ENCODE results near the gene PATL2.
"Not testable (repeated sequence)": the region's sequence is repeated elsewhere in the genome, so short reads cannot be mapped to it uniquely, and the experiment has no call there.

Gene PATL2

DNA sequence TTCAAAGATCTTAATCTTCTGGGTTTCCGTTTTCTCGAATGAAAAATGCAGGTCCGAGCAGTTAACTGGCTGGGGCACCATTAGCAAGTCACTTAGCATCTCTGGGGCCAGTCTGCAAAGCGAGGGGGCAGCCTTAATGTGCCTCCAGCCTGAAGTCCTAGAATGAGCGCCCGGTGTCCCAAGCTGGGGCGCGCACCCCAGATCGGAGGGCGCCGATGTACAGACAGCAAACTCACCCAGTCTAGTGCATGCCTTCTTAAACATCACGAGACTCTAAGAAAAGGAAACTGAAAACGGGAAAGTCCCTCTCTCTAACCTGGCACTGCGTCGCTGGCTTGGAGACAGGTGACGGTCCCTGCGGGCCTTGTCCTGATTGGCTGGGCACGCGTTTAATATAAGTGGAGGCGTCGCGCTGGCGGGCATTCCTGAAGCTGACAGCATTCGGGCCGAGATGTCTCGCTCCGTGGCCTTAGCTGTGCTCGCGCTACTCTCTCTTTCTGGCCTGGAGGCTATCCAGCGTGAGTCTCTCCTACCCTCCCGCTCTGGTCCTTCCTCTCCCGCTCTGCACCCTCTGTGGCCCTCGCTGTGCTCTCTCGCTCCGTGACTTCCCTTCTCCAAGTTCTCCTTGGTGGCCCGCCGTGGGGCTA lies at the start of gene PATL2, which contains the start of gene B2M:
Gene PATL2 (minus strand): TSS at position 228 of the 647 bp plus-strand sequence. CDS start 34,833 bp downstream, outside the sequence.
Gene B2M (plus strand): TSS at position 422 of the 647 bp plus-strand sequence. CDS start 30 bp downstream, at position 452.
- peak; percentile 96 for DNase-seq

- DNase-seq, result no peak
Measured at GRCh38 chr15:44753345-44753744, 42.2 kb upstream of the PATL2 start.

- DNase-seq, result not testable (repeated sequence)
Measured at GRCh38 chr15:44743454-44743853, 32.3 kb upstream of the PATL2 start.

DNA sequence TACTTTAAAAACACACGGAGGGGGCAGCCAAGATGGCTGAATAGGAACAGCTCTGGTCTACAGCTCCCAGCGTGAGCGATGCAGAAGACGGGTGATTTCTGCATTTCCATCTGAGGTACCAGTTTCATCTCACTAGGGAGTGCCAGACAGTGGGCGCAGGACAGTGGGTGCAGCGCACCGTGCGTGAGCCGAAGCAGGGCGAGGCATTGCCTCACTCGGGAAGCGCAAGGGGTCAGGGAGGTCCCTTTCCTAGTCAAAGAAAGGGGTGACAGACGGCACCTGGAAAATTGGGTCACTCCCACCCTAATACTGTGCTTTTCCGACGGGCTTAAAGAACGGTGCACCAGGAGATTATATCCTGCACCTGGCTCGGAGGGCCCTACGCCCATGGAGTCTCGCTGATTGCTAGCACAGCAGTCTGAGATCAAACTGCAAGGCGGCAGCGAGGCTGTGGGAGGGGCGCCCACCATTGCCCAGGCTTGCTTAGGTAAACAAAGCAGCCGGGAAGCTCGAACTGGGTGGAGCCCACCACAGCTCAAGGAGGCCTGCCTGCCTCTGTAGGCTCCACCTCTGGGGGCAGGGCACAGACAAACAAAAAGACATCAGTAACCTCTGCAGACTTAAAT lies 28.2 kb upstream of the PATL2 start:
- DNase-seq, result not testable (repeated sequence)

GRCh38 chr15:44738340-44738984 lies 27.3 kb upstream of the PATL2 start:
- peak; percentile 53 for DNase-seq

DNA sequence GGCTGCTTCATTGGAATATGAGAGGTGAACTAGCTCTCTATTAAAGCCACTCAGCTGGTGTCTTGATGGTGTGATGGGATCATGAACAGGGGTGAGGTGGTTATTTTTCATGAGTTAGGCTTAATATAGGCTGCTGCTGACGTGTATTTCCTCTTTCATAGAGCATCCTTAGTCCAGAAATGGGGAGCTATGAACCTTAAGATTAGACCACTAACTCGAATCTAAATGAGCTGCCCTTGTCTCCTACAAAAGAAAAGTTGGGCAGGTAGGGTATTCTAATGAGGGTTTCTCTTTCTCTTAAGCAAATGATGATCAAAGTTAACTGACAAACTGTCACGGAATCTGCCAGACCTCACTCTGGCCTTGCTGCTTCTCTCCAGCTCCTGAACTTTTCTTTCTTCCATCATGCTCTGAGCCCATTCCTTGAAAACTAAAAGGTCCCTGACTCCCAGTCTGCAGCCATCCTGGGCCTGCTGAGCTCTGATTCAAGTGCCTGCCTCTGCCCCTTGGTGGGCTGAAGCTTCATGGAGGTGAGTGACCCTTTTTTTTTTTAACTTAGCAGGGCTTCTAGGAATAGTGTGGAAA lies 25.1 kb upstream of the PATL2 start, which contains the start of gene TRIM69:
Gene TRIM69 (plus strand): TSS at position 348 of the 585 bp plus-strand sequence. CDS start 177 bp downstream, at position 525.
- no peak for DNase-seq

DNA sequence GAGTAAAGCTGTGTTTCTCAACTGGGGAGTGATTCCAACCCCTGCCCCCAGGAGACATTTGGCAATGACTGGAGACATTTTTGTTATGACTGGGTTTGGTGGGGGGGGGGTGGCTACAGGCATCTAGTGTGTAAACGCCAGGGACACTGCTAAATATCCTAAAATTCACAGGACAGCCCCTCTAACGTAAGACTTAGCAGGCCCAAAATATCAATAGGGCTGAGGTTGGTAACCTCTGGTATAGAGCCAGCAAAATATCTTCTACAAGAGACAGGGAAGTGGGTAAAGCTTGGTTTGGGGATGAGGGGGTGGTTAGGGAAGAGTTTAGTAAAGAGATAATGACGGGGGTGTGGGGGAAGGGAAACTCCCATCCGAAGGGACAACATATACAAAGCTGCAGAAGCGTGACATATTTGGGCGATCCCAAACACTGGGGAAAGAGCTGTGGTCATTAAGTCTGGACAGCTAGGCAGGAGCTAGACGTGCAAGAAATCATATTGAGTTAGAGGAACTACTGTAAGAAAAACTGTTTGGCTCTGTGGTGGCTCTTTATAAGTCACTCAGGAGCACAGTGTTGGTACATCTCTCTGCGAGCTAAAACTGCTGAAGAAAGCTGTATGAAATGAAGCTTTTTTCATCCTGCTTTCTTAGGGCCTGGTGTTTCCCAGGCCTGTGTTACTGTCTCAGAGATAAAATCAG lies 24.5 kb upstream of the PATL2 start:
- no peak for DNase-seq

DNA sequence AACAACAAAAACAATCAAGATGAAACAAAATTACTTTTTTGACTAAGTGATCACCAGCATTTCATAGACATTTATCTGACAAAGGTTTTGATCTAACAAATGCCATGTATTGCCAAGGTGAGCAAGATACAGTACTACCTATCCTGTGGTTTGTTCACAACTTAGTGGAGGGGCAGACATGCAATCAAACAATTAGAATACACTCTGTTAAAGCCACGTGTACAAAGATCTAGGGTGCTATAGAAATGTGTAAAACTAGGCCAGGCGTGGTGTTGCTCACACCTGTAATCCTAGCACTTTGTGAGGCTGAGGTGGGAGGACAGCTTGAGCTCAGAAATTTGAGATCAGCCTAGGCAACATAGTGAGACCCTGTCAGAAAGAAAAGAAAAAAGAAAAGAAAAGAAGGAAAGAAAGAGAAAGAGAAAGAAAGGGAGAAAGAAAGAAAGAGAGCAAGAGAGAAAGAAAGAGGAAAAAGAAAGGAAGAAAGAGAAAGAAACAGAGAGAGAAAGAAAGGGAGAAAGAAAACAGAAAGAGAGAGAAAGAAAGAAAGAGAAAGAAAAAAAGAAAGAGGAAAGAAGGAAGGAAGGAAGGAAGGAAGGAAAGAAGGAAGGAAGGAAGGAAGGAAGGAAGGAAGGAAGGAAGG lies 23.8 kb upstream of the PATL2 start:
- DNase-seq, result no peak

DNA sequence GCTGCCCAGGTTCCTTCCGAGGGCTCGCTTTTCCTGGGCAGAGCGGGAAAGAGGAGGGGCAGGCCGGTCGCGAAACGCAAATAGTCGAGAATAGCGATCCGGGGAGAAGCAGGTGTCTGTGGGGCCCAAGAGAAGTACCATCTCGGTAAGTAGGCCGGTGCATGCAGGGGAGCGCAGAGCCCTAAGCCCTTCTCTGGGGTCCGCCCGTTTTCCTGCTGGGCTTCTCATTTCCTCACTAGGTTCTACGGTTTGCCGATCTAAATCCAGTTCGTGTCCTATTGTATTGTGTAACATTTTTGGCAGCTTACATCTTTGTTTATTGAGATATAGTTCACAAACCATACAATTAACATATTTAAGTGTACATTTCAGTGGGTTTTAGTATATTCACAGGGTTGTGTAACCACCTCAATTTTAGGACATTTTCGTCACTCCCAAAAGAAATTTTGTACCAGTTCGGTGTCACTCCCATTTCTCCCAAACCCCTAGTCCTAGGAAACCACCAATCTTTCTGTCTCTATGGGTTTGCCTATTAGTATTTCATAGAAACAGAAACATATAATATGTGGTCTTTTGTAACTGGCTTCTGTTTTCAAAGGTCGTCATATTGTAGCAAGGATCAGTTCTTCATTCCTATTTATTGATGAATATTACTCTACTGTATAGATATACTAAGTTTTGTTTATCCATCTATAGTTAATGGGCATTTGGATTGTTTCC lies 18.4 kb upstream of the PATL2 start:
- DNase-seq, result no peak

DNA sequence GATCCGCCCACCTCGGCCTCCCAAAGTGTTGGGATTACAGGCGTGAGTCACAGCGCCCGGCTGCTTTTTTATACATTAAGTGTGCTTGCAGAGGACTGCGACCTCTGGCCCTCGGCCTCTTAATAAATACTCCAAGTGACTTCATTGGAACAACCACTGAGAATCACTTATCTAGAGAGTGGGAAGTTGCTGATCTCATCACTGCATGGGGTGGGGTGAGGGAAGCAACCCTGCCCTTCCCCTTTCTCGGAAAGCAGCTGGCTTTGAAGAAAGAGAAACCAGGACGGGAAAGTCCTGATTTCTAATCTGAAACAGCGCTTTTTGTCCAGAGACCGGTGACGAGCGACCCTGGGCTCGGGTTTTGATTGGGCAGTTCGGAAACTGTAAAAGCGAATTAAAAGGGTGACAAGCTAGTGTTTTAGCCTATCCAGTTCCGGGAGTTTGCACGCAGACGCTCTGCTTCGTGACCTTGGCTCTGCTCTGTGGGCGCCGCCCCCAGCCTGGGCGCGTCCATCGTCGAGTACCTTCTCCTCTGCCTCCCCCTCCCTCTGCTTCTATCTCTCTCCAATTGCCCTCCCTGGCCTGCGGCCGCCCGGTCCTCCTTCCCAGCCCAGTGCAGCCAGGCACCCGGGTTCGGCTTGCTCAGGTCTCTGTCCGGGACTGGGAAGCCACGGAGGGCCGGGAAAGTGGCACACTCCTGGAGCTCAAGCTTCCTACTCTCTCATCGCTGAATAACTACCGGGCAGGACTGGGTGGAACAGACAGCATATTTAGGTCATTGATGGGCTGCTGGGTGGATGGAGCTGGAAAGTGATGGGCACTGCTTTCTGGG lies 17.7 kb upstream of the PATL2 start:
- peak; percentile 98 for DNase-seq

GRCh38 chr15:44728232-44728575 lies 17.1 kb upstream of the PATL2 start:
- not testable (repeated sequence) for DNase-seq

GRCh38 chr15:44727485-44728231 lies 16.5 kb upstream of the PATL2 start:
- no peak for DNase-seq

DNA sequence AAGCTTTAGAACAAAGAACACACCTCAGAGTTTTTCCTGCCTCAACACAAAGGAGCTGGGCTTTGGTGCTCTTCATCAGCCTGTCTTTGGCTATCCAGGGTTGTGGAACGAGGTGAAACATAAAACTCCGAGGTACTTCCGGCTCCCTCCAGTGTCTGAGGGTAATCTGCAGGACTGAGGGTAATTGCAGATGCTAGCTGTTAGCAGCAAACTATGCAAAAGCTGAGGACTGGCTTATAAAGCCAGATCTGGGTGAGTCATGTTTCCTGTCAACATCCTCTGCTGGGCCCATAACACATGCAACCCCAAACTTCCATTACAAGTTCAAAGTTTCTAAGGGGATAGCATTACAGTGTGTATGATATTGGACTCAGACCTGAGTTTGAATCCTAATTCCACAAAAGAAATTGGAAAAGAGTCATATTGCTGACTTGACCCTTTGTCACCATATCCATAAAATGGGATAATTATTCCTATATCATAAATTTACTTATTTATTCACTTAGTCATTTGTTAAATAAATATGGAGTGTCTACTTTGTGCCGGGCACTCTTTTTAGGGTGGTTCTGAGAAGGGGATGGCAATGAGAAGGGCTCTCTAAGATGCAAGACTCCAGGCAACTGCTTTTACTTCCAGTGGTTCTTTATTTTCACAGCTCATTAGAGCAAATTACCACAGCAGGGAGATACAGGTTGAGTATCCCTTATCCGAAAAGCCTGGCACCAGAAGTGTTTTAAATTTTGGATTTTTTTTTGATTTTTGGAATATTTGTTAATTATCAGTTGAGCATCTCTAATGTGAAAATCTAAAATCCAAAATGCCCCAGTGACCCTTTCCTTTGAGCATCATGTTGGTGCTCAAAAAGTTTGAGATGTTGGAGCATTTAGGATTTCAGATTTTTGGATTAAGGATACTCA lies 15.7 kb upstream of the PATL2 start:
- DNase-seq, result peak; percentile 94

DNA sequence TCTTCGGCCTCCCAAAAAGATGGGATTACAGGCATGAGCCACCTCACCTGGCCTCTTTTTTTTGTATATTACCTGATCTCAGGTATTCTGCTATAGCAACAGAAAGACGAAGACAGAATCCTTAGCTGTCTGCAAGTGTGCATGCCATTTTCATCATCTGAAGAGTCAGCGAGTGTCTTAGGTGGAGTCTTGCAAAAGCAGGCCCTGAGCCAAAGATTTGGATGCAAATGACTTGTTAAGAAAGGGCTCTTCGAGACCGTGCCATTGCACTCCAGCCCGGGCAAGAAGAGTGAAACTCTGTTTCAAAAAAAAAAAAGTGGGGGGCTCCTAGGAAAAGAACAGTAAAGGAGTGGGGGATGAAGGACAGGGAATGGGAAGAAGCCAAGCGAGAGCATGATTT lies 15.0 kb upstream of the PATL2 start:
- DNase-seq, result no peak

GRCh38 chr15:44722011-44722410 lies 10.9 kb upstream of the PATL2 start:
- DNase-seq, result no peak

DNA sequence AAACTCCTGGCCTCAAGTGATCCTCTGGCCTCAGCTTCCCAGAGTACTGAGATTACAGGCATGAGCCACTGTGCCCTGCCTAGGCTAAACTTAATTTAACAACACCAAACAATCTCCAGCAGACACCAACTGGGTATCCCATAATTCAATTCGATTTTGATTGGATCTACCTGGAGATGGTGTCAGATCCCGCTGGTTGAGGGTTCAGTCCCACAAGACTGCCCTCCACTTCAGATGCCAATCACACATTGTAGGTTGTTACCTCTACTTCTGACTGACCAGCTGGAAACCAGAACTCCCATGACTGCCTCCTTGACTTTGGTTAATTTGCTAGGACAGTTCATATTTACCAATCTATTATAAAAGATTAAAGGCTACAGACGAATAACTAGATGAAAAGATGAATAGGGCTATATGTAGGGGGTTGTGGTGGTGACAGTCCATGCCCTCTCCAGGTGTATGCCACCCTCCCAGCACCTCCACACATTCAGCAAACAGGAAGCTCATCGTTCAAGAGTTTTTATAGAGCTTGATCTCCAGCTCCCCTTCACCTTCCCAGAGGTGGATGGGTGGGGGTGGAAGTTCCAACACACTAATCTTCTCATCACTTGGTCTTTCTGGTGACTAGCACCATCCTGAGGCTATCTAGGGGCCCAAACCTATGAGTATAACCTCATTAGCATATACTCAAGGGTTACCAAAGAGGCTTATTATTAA lies 9.5 kb upstream of the PATL2 start:
- no peak for DNase-seq

GRCh38 chr15:44720000-44720435 lies 8.9 kb upstream of the PATL2 start:
- DNase-seq, result not testable (repeated sequence)
